Measurements from ENCODE around the gene COG1. TPM values are rescaled to one million over a fixed set of nuclear protein-coding genes. Genes with fewer than 3 reads are reported as not detected.

The COG1 gene
- polyA plus RNA-seq, 1 of the 3 experiments (the other 2 are of a cell fraction): 52.8 TPM

- TF ChIP-seq REST (IDR thresholded peaks at IDR 0.05; ENCODE audit: low read depth, low read length) (no peak), RXRA (IDR thresholded peaks at IDR 0.05; ENCODE audit: borderline replicate concordance, low read depth) (no peak), SMC3 (IDR thresholded peaks at IDR 0.05; ENCODE audit: low read depth, low read length) (no peak), EZH2phosphoT487 (IDR thresholded peaks at IDR 0.05; ENCODE audit: borderline replicate concordance, low read depth) (no peak), GATA2 (CRISPR knock-in tag; IDR thresholded peaks at IDR 0.05) (no peak)
Measured at GRCh38 chr17:73211745-73212144, 18.9 kb downstream of the COG1 start (continued).

- Histone ChIP-seq H3K27me3 (ENCODE audit: insufficient read depth) (no peaks in the 10 kb centered on the region), H3K27ac (ENCODE audit: low read depth in 2 of 2, low read length in 1 of 2) (no peak overlapping the region), H3K36me3 (replicated peaks in 1 of 2; ENCODE audit: control insufficient read depth in 1 of 2, insufficient read depth in 2 of 2, low read length in 1 of 2) (peaks cover 23 to 46% of the 10 kb centered on the region in 2 experiments), H3K4me3 (ENCODE audit: low read depth in 2 of 2, low read length in 1 of 2) (no peak overlapping the region), H3K9me2 (no peaks in the 10 kb centered on the region), H2AFZ (ENCODE audit: low read depth) (no peak overlapping the region), H3K4me2 (no peak overlapping the region), H3K79me2 (ENCODE audit: insufficient read depth) (peaks cover 88% of the 10 kb centered on the region), H4K20me1 (ENCODE audit: insufficient read depth) (peaks cover 16% of the 10 kb centered on the region; the same call in 1 of the 2 replicates), H3K9me3 (no peaks in the 10 kb centered on the region), H3K4me1 (ENCODE audit: control insufficient read depth in 1 of 2, insufficient read depth in 2 of 2, low read depth in 1 of 2, low read length in 1 of 2) (no peaks in the 10 kb centered on the region), H3F3A (replicated peaks; ENCODE audit: insufficient read depth) (peaks cover 19% of the 10 kb centered on the region), H3K9ac (no peak overlapping the region)
- POLR2A ChIA-PET: no interaction called here
- TF ChIP-seq ELF1 (IDR thresholded peaks at IDR 0.05) (no peak), USF1 (IDR thresholded peaks at IDR 0.05; ENCODE audit: borderline replicate concordance, low read depth) (no peak), POLR2AphosphoS5 (IDR thresholded peaks at IDR 0.05; ENCODE audit: low read depth, low read length) (no peak), IRF3 (IDR thresholded peaks at IDR 0.05; ENCODE audit: low read depth, low read length) (no peak), SMC3 (IDR thresholded peaks at IDR 0.05; ENCODE audit: low read depth, low read length) (no peak), FOXJ3 (CRISPR knock-in tag; IDR thresholded peaks at IDR 0.05) (no peak), NFIC (IDR thresholded peaks at IDR 0.05; ENCODE audit: borderline replicate concordance) (no peak), RCOR1 (IDR thresholded peaks at IDR 0.05; ENCODE audit: low read length) (no peak)
- DNase-seq: no peak
- CTCF ChIA-PET: interaction anchor here (0.8 to 2.0 kb wide), 3 partner anchors 12 to 488 kb away, joined by 3 to 9 read pairs (median 5); no protein-coding TSS in a partner anchor
Measured at GRCh38 chr17:73214008-73214407, 21.2 kb downstream of the COG1 start.
